ENCODE results near the gene FBXO30. TPM values are rescaled to one million over a fixed set of nuclear protein-coding genes. Genes with fewer than 3 reads are reported as not detected.

FBXO30 gene
- total RNA-seq, 1 donor from 2014 or later, result 34.6 TPM

DNA sequence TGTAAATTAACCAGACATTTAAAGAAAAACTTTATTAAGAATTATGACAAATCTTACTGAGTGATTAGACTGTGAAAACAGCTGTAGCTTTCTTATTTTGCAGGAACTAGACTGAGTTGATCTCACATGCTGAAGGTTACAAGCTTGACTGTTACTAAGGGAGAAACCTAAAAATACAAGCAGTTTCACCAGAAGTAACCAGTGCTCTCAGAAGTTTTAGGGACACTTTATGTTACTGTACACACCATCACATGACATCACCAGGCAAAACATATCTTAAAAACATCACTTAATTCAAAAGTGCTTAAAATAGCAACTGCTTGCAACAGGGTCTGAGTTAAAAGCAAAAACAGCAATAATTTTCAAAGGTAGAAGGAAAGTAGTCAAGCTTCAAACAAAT is 5.4 kb downstream of the FBXO30 start:
- Histone ChIP-seq H4K20me1 (ENCODE audit: low read depth) (peaks cover 54% of the 10 kb centered on the region), H3K27me3 (no peaks in the 10 kb centered on the region), H2AFZ (replicated peaks) (no peak overlapping the region), H3K79me2 (ENCODE audit: low read depth) (peaks cover 100% of the 10 kb centered on the region), H3K36me3 (no peaks in the 10 kb centered on the region), H3F3A (ENCODE audit: low read depth) (peaks cover 10% of the 10 kb centered on the region), H3K4me3 (no peak overlapping the region), H3K9ac (no peak overlapping the region), H3K4me1 (peaks cover 21% of the 10 kb centered on the region), H3K9me3 (ENCODE audit: low read depth) (no peaks in the 10 kb centered on the region), H3K4me2 (no peak overlapping the region), H3K27ac (no peak overlapping the region)
- TF ChIP-seq EZH2 (IDR thresholded peaks at IDR 0.05), result no peak
- no peak for TF ChIP-seq EZH2phosphoT487 (IDR thresholded peaks at IDR 0.05)
- TF ChIP-seq, protein P1, sequence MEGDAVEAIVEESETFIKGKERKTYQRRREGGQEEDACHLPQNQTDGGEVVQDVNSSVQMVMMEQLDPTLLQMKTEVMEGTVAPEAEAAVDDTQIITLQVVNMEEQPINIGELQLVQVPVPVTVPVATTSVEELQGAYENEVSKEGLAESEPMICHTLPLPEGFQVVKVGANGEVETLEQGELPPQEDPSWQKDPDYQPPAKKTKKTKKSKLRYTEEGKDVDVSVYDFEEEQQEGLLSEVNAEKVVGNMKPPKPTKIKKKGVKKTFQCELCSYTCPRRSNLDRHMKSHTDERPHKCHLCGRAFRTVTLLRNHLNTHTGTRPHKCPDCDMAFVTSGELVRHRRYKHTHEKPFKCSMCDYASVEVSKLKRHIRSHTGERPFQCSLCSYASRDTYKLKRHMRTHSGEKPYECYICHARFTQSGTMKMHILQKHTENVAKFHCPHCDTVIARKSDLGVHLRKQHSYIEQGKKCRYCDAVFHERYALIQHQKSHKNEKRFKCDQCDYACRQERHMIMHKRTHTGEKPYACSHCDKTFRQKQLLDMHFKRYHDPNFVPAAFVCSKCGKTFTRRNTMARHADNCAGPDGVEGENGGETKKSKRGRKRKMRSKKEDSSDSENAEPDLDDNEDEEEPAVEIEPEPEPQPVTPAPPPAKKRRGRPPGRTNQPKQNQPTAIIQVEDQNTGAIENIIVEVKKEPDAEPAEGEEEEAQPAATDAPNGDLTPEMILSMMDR (IDR thresholded peaks at IDR 0.05), result no peak
- Mint-ChIP-seq H3K4me3 (no peak overlapping the region), H3K27ac (no peak overlapping the region), H3K27me3 (ENCODE audit: insufficient read depth, low read depth) (no peaks in the 10 kb centered on the region), H3K9me3 (peaks cover 18% of the 10 kb centered on the region), H3K4me1 (peaks cover 15% of the 10 kb centered on the region), H3K36me3 (peaks cover 44% of the 10 kb centered on the region)
- DNase-seq (ENCODE audit: low spot score), result no peak

- Histone ChIP-seq H3F3A (ENCODE audit: low read depth) (peaks cover under 1% of the 10 kb centered on the region), H3K4me1 (peaks cover 21% of the 10 kb centered on the region), H3K9ac (no peak overlapping the region), H2AFZ (replicated peaks) (no peak overlapping the region), H3K27me3 (no peaks in the 10 kb centered on the region), H3K4me2 (no peak overlapping the region), H3K4me3 (no peak overlapping the region), H3K36me3 (no peaks in the 10 kb centered on the region), H3K27ac (no peak overlapping the region), H3K79me2 (ENCODE audit: low read depth) (peaks cover 100% of the 10 kb centered on the region), H4K20me1 (ENCODE audit: low read depth) (peaks cover 60% of the 10 kb centered on the region), H3K9me3 (ENCODE audit: low read depth) (no peaks in the 10 kb centered on the region)
- H3K36me3 Mint-ChIP-seq, result peaks cover 51% of the 10 kb centered on the region
- H3K27ac Mint-ChIP-seq, result no peak overlapping the region
- H3K9me3 Mint-ChIP-seq, result peaks cover 18% of the 10 kb centered on the region
- peaks cover 15% of the 10 kb centered on the region for H3K4me1 Mint-ChIP-seq
- no peak overlapping the region for H3K4me3 Mint-ChIP-seq
- DNase-seq (ENCODE audit: low spot score), result no peak
- TF ChIP-seq, protein P1 (IDR thresholded peaks at IDR 0.05), result no peak
- TF ChIP-seq EZH2phosphoT487 (IDR thresholded peaks at IDR 0.05) (no peak), EZH2 (IDR thresholded peaks at IDR 0.05) (no peak)
- no peaks in the 10 kb centered on the region for H3K27me3 Mint-ChIP-seq (ENCODE audit: insufficient read depth, low read depth)
Measured at GRCh38 chr6:145808239-145808638, 6.4 kb downstream of the FBXO30 start.

- H3K9ac ChIP-seq, result no peak overlapping the region
- H3K27ac Mint-ChIP-seq, result no peak overlapping the region
- no peaks in the 10 kb centered on the region for H3K27me3 ChIP-seq
- H3F3A ChIP-seq (ENCODE audit: low read depth), result peaks cover 12% of the 10 kb centered on the region
- no peaks in the 10 kb centered on the region for H3K4me1 Mint-ChIP-seq
- TF ChIP-seq EZH2 (IDR thresholded peaks at IDR 0.05), result no peak
- TF ChIP-seq EZH2phosphoT487 (IDR thresholded peaks at IDR 0.05), result no peak
- TF ChIP-seq, protein P1 (IDR thresholded peaks at IDR 0.05), result no peak
- H3K9me3 ChIP-seq (ENCODE audit: low read depth), result no peaks in the 10 kb centered on the region
- H3K79me2 ChIP-seq (ENCODE audit: low read depth), result peaks cover 100% of the 10 kb centered on the region
- peaks cover 20% of the 10 kb centered on the region for H3K4me1 ChIP-seq
- H3K4me3 ChIP-seq, result no peak overlapping the region
- no peak overlapping the region for H3K4me3 Mint-ChIP-seq
- H4K20me1 ChIP-seq (ENCODE audit: low read depth), result peaks cover 57% of the 10 kb centered on the region
- H3K27me3 Mint-ChIP-seq (ENCODE audit: insufficient read depth, low read depth), result peaks cover 2% of the 10 kb centered on the region
- H3K4me2 ChIP-seq, result no peak overlapping the region
- peak overlapping the region; percentile 53 for H3K27ac ChIP-seq
- peaks cover 78% of the 10 kb centered on the region for H3K36me3 Mint-ChIP-seq
- H2AFZ ChIP-seq (replicated peaks), result no peak overlapping the region
- DNase-seq (ENCODE audit: low spot score), result no peak
- H3K36me3 ChIP-seq, result peaks cover 6% of the 10 kb centered on the region
- peaks cover 15% of the 10 kb centered on the region for H3K9me3 Mint-ChIP-seq
Measured at GRCh38 chr6:145802141-145802540, 12.5 kb downstream of the FBXO30 start.
